ENCODE results near the gene POLD1. TPM values are rescaled to one million over a fixed set of nuclear protein-coding genes. Genes with fewer than 3 reads are reported as not detected.
"Not testable (repeated sequence)": the region's sequence is repeated elsewhere in the genome, so short reads cannot be mapped to it uniquely, and the experiment has no call there.

The POLD1 gene
- polyA plus RNA-seq, 5 donors = 23.6 to 37.1 (median 29.6) TPM

DNA sequence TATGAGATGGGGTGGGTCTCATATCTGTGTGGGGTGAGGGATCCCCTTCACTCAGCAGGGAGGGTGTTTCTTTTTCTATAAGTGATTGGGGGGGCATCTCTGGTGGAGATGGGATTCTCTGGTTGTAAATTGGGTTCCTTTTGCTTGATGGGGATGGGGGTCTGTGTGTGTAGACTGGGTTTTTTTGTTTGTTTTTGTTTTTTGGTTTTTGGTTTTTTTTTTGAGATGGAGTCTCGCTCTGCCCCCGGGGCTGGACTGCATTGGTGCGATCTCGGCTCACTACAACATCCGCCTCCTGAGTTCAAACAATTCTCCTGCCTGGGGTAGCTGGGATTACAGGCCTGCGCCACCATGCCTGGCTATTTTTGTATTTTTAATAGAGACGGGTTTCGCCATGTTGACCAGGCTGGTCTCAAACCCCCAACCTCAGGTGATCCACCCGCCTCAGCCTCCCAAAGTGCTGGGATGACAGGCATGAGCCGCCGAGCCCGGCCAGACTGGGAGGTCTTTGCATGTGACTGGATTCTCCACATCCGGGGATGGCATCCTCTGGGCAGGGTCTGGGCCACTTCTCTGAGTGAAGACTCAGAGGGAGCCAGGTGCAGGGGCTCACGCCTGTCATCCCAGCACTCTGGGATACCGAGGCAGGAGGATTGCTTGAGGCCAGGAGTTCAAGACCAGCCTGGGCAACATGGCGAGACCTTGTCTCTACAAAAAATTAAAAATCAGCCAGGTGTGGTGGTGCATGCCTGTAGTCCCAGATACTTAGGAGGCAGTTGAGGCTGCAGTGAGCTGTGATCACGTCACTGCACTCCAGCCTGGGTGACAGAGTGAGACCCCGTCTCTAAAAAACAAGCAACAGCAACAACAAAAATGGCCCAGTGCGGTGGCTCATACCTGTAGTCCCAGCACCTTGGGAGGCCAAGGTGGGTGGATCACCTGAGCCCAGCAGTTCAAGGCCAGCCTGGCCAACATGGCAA, 49.3 kb downstream of the POLD1 start:
- no peak for DNase-seq

DNA sequence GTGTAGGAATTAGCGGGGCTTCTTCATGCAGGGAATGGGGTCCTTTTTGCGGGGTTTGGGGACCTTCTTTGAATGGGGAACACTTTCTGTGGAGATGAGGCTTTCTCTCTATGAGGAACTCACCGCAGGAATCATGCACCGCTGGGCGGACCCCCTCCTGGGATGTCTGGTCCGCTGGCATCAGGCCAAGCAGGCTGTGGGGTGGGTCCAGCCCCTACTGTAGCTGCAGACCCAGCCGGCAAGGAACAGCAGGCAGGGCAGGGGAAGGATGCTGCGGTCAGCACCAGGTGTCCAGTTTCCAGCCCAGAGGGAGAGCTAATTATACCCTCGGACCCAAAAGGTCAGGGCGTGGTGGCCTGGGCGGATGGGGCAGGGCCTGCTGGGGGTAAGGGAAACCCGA, 50.4 kb downstream of the POLD1 start:
- no peak for DNase-seq

DNA sequence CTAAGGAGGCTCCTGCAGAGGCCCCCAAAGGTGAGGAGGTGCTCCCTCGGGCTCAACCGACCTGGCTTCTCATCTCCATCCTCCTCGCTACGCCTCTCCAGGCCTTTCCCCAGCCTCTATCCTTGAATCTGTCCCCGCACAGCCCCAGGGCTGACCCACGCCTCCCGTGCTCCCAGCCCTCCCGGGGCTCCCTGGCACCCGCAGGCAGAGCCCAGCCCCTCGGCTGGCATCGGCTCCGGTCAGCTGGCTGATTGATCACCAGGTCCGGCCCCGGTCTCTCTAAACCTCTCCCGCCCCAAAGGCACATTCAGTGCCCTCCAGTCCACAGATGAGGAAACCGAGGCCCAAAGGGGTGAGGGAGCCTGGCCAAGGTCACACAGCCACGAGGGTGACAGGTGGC, 51.1 kb downstream of the POLD1 start:
- DNase-seq = no peak

DNA sequence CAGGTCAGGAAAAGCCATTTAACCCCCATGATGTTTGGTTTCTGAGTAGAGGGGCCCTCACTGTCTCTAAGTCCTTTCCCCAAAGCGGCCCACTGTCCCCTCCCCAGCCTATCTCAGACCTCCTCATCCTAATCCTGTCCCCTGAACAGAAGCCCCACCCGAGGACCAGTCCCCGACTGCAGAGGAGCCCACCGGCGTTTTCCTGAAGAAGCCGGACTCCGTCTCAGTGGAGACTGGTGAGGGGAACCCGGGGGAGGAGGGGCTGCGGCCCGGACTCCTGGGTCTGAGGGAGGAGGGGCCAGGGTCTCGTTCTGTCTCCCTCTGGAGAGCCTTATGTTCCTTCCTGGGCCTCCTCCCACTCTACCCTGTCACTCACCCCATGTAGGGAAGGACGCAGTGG, 51.5 kb downstream of the POLD1 start:
- no peak for DNase-seq

DNA sequence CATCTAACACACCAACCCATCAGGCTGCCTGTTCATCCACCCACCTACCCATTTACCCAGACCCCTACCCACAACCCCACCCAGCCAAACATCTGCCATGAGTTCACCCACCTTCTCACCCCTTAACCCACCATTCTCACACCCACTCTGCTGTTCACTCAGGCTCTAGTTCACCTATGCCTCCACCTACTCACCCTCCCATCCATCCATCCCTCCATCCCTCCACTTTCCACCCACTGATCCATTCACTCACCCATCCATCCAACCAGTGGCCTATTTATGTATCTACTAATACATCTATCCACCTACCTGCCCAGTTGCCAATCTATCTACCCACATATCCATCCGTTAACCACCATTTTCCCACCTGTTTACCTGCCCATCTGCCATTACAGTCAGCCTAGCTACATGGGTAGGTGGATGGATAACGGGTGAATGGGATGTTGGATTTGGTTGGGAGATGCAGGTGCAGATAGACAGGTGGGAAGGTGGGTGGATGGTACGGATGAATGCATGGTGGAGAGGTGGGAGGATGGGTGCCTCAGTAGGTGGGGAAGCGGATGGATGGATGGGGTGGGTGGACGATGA, 53.8 kb downstream of the POLD1 start:
- no peak for DNase-seq

DNA sequence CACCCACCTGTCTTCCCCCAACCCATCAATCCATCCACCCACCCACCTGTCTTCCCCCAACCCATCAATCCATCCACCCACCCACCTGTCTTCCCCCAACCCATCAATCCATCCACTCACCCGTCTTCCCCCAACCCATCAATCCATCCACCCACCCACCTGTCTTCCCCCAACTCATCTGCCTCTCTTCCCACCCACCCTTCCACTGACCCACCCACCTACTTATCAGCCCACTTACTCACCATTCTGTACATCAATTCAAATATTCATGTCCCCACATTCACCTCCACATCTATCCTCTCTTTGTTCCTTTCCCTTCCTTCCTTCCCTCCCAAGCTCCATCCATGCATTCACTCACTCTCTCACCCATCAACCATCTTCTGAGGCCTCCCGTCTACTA, 55.0 kb downstream of the POLD1 start:
- not testable (repeated sequence) for DNase-seq

DNA sequence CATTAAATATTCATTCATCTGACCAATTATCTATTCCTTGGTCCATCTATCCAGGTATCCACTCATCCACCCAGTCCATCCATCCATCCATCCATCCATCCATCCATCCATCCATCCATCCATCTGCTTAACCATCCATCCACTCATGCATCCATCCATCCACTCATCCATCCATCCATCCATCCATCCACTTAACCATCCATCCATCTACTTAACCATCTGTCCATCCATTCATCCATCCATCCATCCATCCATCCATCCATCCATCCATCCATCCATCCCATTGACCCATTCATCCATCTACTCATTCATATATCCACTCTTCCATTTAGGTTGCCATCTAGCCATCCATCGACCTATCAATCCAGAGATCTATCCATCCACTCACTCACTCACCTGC, 59.9 kb downstream of the POLD1 start:
- no peak for DNase-seq

DNA sequence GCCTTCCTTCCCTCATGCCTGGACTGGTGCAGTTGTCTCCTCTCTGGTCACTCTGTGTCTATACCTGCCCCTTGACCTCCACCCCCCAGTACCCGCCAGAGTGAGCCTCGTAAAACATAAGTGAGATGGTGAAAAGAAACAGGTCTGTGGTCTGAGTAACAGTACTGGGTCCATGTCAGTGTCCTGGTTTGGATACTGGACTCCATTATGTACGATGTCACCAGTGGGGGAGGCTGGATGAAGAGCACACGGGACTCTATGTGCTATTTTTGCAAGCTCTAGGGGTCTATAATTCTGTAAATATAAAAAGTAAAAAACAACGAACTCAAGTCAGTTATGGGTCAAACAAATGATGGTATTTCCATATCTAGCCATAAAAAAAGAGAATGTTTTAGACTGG, 62.9 kb downstream of the POLD1 start:
- no peak for DNase-seq

DNA sequence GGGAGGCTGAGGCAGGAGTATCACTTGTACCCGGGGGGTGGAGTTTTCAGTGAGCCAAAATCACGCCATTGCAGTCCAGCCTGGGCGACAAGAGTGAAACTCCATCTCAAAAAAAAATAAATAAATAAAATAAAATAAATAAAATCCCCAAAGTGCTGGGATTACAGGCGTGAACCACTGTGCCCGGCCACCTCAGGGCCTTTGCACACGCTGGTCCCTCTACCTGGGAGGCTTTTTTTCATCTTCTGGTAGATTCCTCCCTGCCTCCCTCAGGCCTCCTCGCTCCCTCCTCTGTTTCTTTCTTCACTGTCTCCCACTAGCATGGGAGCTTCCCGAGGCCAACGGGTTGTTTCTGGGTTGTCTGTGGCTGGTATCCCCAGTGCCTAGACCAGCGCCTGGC, 63.6 kb downstream of the POLD1 start:
- DNase-seq = no peak

DNA sequence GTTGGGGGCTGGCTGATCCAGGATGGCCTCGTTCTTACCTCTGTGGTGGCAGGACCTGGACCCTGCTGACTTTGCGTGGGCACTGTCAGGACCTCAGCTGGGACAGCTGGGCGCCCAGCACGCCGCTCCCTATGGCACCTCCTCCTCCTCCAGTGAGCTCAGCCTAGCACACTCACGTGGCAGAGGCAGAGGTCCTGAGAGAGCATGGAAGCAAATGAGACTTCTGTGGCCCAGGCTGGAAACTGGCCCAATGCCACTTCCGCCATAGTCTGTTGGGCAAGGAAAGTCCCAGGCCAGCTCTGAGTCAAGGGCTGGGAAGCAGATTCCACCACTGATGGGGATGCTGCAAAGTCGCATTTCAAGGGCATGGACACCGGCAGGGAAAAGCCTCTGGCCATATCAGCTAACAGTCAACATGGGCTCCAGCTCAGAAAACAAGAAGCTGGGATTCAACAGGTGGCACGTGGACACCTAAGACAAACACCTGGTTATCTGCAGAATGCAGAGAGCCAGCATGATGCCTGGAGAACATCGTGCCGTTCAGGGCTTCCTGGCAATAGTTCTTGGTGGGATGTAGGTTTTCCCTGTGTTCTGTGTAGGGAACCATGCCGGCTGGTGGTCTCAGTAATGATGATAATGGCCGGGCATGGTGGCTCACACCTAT, 65.2 kb downstream of the POLD1 start:
- DNase-seq = no peak

DNA sequence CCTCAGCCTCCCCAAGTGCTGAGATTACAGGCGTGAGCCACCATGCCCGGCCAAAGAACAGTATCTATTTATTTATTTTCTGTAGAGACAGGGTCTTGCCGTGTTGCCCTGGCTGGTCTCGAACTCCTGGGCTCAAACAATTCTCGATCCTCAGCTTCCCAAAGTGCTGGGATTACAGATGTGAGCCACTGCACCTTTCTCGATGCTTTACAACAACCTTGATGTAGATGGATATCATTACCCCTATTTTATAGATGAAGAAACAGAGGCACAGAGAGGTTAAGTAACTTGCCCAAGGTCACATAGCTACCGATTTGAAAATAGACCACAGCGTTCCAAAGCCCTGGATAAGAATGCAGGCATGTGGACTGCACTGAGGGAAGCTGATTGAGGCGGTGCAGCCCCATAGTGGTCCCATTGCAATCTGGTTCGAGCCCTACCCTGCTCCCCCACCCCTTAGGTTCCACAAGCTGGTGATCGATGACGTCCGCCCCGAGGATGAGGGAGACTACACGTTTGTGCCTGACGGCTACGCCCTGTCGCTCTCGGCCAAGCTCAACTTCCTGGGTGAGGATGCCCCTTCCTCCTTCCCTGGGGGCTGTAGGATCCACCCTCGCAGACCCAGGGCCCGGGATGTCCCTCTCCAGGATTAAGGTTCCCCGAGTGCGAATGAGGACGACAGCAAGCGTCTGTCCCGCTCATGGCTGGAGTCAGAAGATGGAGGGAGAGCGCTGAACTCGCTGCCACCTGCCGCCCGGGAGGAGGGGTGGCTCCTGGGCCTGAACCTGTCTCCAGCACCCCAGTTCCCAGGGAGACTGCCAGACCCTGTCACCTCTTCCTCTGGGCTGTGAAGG, 66.4 kb downstream of the POLD1 start:
- no peak for DNase-seq

DNA sequence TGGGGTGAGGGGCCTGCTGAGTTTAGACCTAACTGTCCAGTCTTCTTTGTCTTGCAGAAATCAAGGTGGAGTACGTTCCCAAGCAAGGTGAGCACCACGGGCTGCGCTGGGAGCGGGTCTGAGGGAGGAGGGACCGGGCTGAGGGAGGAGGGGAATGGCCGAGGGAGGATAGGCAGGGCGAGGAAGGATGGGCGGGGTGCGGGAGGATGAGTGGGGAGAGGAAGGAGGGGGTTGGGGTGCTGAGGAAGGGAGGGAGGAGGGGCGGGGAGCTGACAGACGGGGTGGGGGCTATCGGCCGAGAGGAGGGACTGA, 67.0 kb downstream of the POLD1 start:
- no peak for DNase-seq

DNA sequence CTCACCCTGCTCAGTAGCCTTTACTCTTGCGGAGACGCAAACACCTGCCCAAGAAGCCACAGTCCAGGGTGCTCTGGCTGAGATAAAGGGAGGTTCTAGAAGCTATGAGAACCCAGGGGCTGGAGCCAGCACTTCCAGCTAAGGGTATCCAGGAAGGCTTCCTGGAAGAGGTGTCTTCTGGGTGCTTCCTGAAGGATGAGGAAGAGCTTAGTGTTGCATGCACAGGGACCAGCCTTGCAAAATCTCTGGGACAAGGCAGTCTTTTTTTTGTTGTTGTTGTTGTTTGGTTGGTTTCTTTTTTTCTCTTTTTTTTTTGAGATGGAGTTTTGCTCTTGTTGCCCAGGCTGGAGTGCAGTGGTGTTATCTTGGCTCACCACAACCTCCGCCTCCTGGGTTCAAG, 69.1 kb downstream of the POLD1 start:
- no peak for DNase-seq

DNA sequence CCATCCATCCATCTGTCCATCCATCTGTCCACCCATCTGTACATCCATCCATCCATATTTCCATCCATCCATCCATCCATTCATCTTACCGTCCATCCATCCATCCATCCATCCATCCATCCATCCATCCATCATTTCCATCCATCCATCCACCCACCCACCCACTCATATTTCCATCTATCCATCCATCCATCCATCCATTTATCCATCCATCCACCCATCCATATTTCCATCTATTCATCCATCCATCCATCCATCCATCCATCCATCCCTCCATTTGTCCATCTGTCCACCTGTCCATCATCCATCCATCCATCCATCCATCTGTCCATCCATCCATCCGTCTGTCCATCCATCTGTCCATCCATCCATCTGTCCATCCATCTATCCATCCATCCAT, 71.8 kb downstream of the POLD1 start:
- DNase-seq = no peak

DNA sequence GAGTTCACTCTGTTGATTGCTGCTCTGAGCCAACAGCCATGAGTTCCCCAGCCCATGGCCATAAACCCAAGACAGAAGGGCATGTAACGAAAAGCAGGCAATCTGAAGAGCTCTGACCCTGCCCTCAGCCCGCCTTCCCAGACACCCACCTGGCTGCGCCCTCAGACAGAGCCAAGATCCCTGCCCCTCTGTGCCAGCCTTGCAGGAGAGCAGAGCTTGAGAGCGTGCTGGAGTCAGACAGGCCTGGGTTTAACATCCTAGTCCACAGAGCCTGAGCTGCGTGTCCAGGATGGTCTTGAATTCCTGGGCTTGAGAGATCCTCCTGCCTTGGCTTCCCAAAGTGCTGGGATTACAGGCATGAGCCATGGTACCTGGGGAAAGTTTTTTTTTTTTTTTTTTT, 73.2 kb downstream of the POLD1 start:
- no peak for DNase-seq

DNA sequence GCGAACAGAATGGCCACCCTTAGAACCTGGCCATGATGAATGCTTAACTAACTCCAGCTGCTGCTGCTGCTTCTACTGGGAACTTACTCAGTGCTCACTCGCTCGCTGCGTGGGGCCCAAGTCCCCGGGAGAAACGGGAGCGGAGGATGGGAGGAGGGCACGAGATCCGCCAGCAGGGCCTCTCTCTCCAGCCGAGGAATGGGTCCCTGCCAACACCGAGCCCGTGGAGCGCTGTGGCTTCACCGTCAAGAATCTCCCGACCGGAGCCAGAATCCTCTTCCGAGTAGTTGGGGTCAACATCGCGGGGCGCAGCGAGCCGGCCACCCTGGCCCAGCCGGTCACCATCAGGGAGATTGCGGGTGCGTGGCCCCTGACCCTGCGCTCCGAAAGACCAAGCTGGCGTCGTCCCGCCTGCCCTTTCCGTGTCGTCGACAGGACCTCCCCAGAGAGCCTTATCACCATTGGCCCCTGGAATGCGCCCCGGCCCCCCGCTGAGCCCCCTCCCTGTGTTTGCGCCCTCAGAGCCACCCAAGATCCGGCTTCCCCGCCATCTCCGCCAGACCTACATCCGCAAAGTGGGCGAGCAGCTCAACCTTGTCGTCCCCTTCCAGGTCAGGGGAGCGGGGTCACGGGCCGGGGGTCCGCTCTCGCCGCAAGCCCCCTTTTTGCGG, 74.4 kb downstream of the POLD1 start:
- DNase-seq = no peak

DNA sequence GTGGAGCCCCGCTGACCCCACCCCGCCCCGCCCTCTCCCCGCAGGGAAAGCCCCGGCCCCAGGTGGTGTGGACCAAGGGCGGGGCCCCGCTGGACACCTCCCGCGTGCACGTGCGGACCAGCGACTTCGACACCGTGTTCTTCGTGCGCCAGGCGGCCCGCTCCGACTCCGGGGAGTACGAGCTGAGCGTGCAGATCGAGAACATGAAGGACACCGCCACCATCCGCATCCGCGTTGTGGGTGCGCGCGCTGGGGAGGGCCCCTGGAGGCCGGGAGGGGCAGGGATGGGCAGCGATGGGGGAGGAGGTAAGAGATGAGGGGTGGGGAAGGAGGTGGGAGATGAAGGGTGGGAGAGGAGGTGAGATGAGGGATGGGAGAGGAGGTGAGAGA, 74.9 kb downstream of the POLD1 start:
- no peak for DNase-seq

DNA sequence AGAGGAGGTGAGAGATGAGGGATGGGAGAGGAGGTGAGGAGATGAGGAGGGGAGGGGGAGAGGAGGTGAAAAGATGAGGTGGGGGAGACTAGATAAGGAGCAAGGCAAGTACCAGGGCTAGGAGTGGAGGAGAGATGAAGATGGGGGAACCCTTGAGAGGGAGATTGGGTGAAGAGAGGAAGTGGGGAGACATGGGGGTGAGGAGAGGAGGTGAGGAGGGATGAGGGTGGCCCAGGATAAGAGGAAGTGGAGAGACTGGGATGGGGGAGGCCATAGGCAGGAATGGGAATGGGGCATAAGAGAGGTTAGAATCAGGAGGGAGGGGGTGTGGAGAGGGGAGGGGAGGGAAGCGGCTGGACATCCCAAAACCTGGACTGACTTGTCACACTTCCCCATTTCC, 75.5 kb downstream of the POLD1 start:
- no peak for DNase-seq

DNA sequence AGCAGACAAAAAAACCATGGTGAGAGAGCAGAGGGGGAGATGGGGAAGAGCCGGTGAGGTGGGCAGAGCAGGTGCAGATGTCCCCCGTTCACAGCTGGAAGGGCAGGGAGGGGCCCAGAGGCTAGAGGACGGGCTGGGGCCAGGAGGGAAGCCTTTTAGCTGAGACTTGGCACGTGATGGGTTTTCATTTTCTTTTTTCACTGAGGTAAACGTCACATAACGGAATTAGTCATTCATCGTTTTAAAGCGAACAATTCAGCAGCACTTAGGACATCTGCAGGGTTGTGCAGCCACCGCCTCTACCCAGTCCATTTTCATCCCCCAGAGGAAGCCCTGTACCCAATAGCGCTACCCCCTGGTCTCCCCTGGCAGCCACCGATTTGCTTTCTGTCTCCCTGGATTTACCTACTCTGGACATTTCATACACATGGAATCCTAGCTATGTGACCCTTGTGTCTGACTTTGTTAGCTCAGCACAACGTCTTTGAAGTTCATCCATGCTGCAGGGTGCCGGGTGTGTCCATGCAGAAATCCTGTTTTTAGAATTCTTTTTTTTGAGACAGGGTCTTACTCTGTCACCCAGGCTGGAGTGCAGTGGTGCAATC, 76.1 kb downstream of the POLD1 start:
- no peak for DNase-seq

DNA sequence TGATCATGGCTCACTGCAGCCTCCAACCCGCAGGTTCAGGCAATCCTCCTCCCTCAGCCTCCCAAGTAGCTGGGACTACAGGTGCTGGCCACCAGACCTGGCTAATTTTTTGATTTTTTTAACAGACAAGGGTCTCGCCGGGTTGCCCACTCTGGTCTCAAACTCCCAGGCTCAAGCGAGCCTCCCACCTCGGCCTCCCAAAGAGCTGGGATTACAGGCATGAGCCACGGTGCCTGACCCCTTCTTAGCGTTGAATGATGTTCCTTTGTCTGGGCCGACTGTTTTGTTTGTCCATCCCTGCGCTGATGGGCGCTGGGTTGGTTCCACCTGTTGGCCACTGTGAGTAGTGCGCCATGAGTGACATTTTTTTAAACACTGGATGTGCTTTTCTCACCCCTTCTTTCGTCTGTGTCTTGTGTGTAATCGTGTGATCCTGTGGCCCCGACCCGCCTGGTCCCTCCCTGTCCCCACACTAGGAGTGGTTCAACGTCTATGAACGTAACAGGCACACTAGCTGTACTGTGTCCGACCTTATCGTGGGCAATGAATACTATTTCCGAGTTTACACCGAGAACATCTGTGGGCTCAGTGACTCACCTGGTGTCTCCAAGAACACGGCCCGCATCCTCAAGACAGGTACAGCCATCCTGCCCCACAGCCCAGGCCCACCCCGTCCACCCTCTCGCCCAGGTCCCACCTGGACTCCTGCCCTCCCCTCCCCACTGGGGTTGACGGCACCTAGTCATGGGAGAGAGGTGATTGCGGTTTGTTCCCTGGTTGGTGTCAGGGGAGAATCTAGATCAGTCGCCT, 77.1 kb downstream of the POLD1 start:
- DNase-seq = peak; percentile 35 to 46

Measured in right lung (tissue), 5 donors.